K562 (cell line): ENCODE data around the gene GALK2. TPM values are rescaled to one million over a fixed set of nuclear protein-coding genes. Genes with fewer than 3 reads are reported as not detected.

Experiments used
- ATAC-seq: fragments of 200-7000 bp; cut with Tn5 transposase; 3 replicates; pipeline ENCODE4 v1.9.1; 2020; ENCODE audit warnings: moderate library complexity
- BruUV-seq: library from RNA; stranded (reverse); fragments of 400-500 nt; replicated peaks from 2 replicates; lab custom pipeline; 2021; lab: Mats Ljungman, UMichigan
- CTCF ChIA-PET: fragments of 300-600 bp; formaldehyde crosslinking; extraction: SDS; loops from one replicate; lab custom pipeline; 2021; ENCODE audit warnings: low intra/inter-chr PET ratio; lab: Yijun Ruan, JAX
- POLR2A ChIA-PET: fragments of 300-600, 350-650 bp; sonication (Branson Sonifier 250); formaldehyde crosslinking; extraction: SDS; loops from one replicate; lab custom pipeline; 2021; ENCODE audit warnings: antibody characterized with exemption, inconsistent platforms; lab: Yijun Ruan, JAX
- DNase-seq, 4 experiments: peaks; one replicate each; pipeline versions ENCODE4 v3.0.0 to v3.0.0-alpha.2; 2011 to 2018; ENCODE audit warnings: low spot score in 3 of 4, mixed read lengths in 3 of 4; ENCODE audit errors: extremely low read depth in 1 of 4
- FAIRE-seq: peaks from 2 replicates; lab custom pipeline; 2011; peaks lifted over from hg19 to GRCh38; lab: Jason Lieb, UNC
- H2AFZ ChIP-seq: 2 replicates; pipeline ENCODE4 v1.6.0; 2011; ENCODE audit warnings: low read depth, low read length, control low read depth, inconsistent platforms
- H3K27ac ChIP-seq: fragments of 200-600 bp; 3 replicates; pipeline ENCODE4 v1.8.0; 2011; ENCODE audit warnings: low read depth, mild to moderate bottlenecking, control low read depth, inconsistent platforms, low read length, moderate library complexity, mixed read lengths; ENCODE audit errors: extremely low read depth
- H3K27me3 ChIP-seq, 2 experiments: fragments of 300-600 bp in 1 of 2; 2 replicates in 1 of 2; 3 replicates in 1 of 2; pipeline versions ENCODE4 v1.6.0 to v1.8.0; 2011; ENCODE audit warnings: inconsistent platforms in 2 of 2, low read length in 2 of 2, mild to moderate bottlenecking in 1 of 2, mixed read lengths in 1 of 2, moderate library complexity in 1 of 2; ENCODE audit not compliant: control insufficient read depth in 2 of 2, insufficient read depth in 2 of 2
- H3K36me3 ChIP-seq: fragments of 300-600 bp; 3 replicates; pipeline ENCODE4 v1.8.0; 2011; ENCODE audit warnings: mild to moderate bottlenecking, low read length, inconsistent platforms; ENCODE audit not compliant: control insufficient read depth, insufficient read depth
- H3K4me1 ChIP-seq, 2 experiments: fragments of 200-600 bp in 1 of 2; replicated peaks in 1 of 2; 2 replicates in 1 of 2; 3 replicates in 1 of 2; pipeline versions ENCODE4 v1.5.1 to v1.8.0; 2011; ENCODE audit warnings: inconsistent platforms in 2 of 2, low read length in 2 of 2, mild to moderate bottlenecking in 1 of 2, mixed read lengths in 1 of 2, moderate library complexity in 1 of 2; ENCODE audit not compliant: control insufficient read depth in 2 of 2, insufficient read depth in 2 of 2
- H3K4me2 ChIP-seq: 2 replicates; pipeline ENCODE4 v1.6.1; 2011; ENCODE audit warnings: low read length, control low read depth, inconsistent platforms, mixed read lengths; ENCODE audit not compliant: insufficient read depth
- H3K4me3 ChIP-seq: fragments of 200-600 bp; sonication (generic), shearing (Covaris generic); 2 replicates; pipeline ENCODE4 v1.5.1; 2016; ENCODE audit warnings: control low read depth, inconsistent platforms
- H3K79me2 ChIP-seq: fragments of 200-600 bp; 3 replicates; pipeline ENCODE4 v1.8.0; 2011; ENCODE audit warnings: low read length, inconsistent platforms; ENCODE audit not compliant: control insufficient read depth, insufficient read depth
- H3K9ac ChIP-seq, 2 experiments: 2 replicates each; pipeline versions ENCODE4 v1.6.0 to v1.6.1; 2011; ENCODE audit warnings: low read depth in 2 of 2, low read length in 2 of 2, control low read depth in 1 of 2, inconsistent platforms in 1 of 2, mild to moderate bottlenecking in 1 of 2, mixed read lengths in 1 of 2; ENCODE audit not compliant: insufficient read depth in 1 of 2
- H3K9me1 ChIP-seq: one replicate; pipeline ENCODE4 v1.6.0; 2011; ENCODE audit warnings: inconsistent platforms, mild to moderate bottlenecking, low read length, moderate library complexity; ENCODE audit not compliant: control insufficient read depth, insufficient read depth
- H3K9me3 ChIP-seq: replicated peaks from 2 replicates; pipeline ENCODE4 v1.5.1; 2011; ENCODE audit warnings: low read depth, low read length, inconsistent platforms; ENCODE audit not compliant: control insufficient read depth, insufficient read depth
- H4K20me1 ChIP-seq: replicated peaks from 2 replicates; pipeline ENCODE4 v1.6.1; 2011; ENCODE audit warnings: low read length, inconsistent platforms, mixed read lengths; ENCODE audit not compliant: control insufficient read depth, insufficient read depth
- HNRNPK ChIP-seq: fragments of 200-400 bp; formaldehyde crosslinking; IDR thresholded peaks from one replicate; pipeline ENCODE4 v1.6.1; 2018; ENCODE audit warnings: mild to moderate bottlenecking, low read depth, low read length; ENCODE audit not compliant: poor library complexity, severe bottlenecking
- TCF3 ChIP-seq: sonication (generic); formaldehyde crosslinking; IDR thresholded peaks from 2 replicates; pipeline ENCODE4 v1.4.0; 2020; ENCODE audit warnings: mild to moderate bottlenecking, missing genetic modification reagents
- ZFP36 ChIP-seq: fragments of 150-350 bp; IDR thresholded peaks from 2 replicates; pipeline ENCODE4 v1.6.1; 2018; ENCODE audit warnings: low read length, low read depth; ENCODE audit not compliant: partially characterized antibody
- ZNF175 ChIP-seq: fragments of 200-800 bp; sonication (Bioruptor generic); IDR thresholded peaks from 2 replicates; pipeline ENCODE4 v1.6.1; 2016; ENCODE audit warnings: low read depth, mild to moderate bottlenecking, missing genetic modification characterization, missing compliant biosample characterization
- ZNF583 ChIP-seq: fragments of 250-450 bp; sonication (Bioruptor Pico); IDR thresholded peaks from 2 replicates; pipeline ENCODE4 v1.4.0; 2020
- WGBS: fragments of 100-300 bp; shearing (Covaris generic); methylation state at CpG from one replicate; pipeline ENCODE4 v1.1.6; 2016; ENCODE audit warnings: low coverage, mixed read lengths; ENCODE audit not compliant: insufficient coverage; ENCODE audit errors: missing lambda C conversion rate; 5-methylcytosine and 5-hydroxymethylcytosine counted together
- in situ Hi-C: fragments of 300-500 bp; cut with MboI; formaldehyde crosslinking; loops from 4 replicates; pipeline ENCODE4 v1.15.0; 2018; ENCODE audit warnings: inconsistent platforms, mixed read lengths
- intact Hi-C: fragments of 100-400 bp; cut with micrococcal nuclease; formaldehyde crosslinking; loops from 2 replicates; pipeline ENCODE4 v1.14.2; 2022
- polyA plus RNA-seq, 8 experiments: library from polyadenylated mRNA; depleted of rRNA in 4 of 8; stranded (reverse) in 5 of 8; unstranded in 3 of 8; fragments of >200 nt; fragmentation: Nextera tagmentation in 2 of 8; fragmentation: Illumina TruSeq in 1 of 8; extraction: Ambion mirVana in 2 of 8; extraction: Trizol in 1 of 8; gene quantifications; 2 replicates each; pipeline versions ENCODE4 v1.2.1 to v1.2.3, GENCODE V29; 2011 to 2014; ENCODE audit warnings: inconsistent platforms in 1 of 8, missing spikeins in 1 of 8
- total RNA-seq, 7 experiments: library from RNA; depleted of rRNA in 6 of 7; stranded (reverse); fragments of >200 nt in 6 of 7; fragmentation: Illumina TruSeq in 2 of 7; extraction: Trizol in 2 of 7; gene quantifications; 2 replicates each; pipeline versions ENCODE4 v1.2.1 to v1.2.3, GENCODE V29; 2011 to 2021; ENCODE audit warnings: low replicate concordance in 1 of 7

GALK2 gene
- total and polyA plus RNA-seq, 9 of the 15 experiments (the other 6 are each of a cell fraction or from before 2014, with no cell fraction given), result 32.8 to 82.0 (median 54.4) TPM

DNA sequence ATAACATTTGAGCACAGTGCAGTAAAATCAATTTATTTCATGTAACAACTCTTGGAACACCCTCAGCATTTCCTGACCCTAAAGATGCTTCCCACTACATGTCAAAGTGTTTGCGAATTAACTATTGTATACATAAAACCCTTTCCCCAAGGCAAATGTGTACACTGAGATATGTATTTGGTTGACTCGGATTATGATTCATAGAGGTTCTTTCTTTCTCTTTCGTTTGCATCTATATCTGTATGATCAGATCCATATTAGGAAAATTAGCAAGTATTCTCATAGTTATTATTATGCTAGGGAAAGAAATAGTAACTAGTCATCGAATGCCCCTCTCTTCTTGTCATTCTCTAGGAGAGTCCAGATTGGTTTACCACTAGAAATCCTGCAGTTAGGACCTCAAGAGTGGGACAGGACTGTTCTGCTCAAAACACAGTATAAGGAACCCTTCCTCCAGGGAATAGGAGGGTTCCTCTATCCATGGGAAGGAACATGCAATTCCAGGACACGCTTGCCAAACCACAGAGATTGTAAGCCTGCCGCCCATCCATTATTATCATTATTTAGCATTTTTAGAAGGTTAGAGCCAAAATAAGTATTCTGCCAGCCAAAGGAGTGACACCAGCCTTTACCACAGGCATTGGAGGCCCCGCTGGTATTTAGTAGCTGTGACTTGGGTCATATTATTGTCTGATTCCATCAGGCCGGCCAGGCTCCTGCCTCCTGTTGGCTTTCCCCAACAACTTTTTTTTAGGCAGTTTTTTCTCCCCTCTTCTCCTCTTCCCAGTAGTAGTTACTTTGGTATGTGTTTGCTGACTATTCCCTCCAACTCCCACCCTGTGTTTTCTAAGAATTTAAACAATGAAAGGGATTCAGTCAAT is 100.7 kb downstream of the GALK2 start:
- ChIA-PET CTCF (no interaction called here), POLR2A (interaction anchor here (0.7 kb wide), 1 partner anchor 37 kb away, joined by 3 read pairs; no protein-coding TSS in a partner anchor)
- in situ Hi-C loops, result no loop called here
- no peaks in the 10 kb centered on the region; the same call in 1 of the 2 replicates for H3K9me3 ChIP-seq
- FAIRE-seq (no peak), ATAC-seq (no peak), DNase-seq (no peak)
- no peaks in the 10 kb centered on the region for H3K4me1 ChIP-seq
- TF ChIP-seq ZNF175 (CRISPR knock-in tag), result no peak
- TF ChIP-seq HNRNPK, result no peak
- no peak for TF ChIP-seq ZFP36
- no peak for TF ChIP-seq TCF3
- no peak for TF ChIP-seq ZNF583 (CRISPR knock-in tag)
- BruUV-seq, result no TSS peak
- no peak overlapping the region for H3K9ac ChIP-seq
- no peak overlapping the region for H3K27ac ChIP-seq
- H3K9me1 ChIP-seq, result no peaks in the 10 kb centered on the region
- no peak overlapping the region for H2AFZ ChIP-seq
- intact Hi-C loops, result no loop called here
- H3K4me2 ChIP-seq, result no peak overlapping the region
- H3K27me3 ChIP-seq, result no peaks in the 10 kb centered on the region
- H4K20me1 ChIP-seq, result no peaks in the 10 kb centered on the region
- no peak overlapping the region for H3K4me3 ChIP-seq
- H3K79me2 ChIP-seq, result no peaks in the 10 kb centered on the region
- peaks cover 34% of the 10 kb centered on the region for H3K36me3 ChIP-seq
- 82% methylated on average over 8 of the region's 8 CpGs for WGBS
